H1 (cell line): ENCODE data around the gene TBC1D23. TPM values are rescaled to one million over a fixed set of nuclear protein-coding genes. Genes with fewer than 3 reads are reported as not detected.

ENCODE experiments used
- CTCF ChIA-PET: fragments of 300-600 bp; sonication (Branson Sonifier 250); formaldehyde crosslinking; loops from one replicate; lab custom pipeline; 2021; ENCODE audit not compliant: partially characterized antibody; lab: Charles Lee
- POLR2A ChIA-PET: fragments of 300-600 bp; sonication (Branson Sonifier 250); formaldehyde crosslinking; loops from one replicate; lab custom pipeline; 2021; ENCODE audit warnings: inconsistent platforms; ENCODE audit not compliant: partially characterized antibody; lab: Charles Lee
- DNase-seq, 2 experiments: peaks; one replicate each; pipeline versions ENCODE4 v3.0.0 to v3.0.0-alpha.2; 2010 to 2022; ENCODE audit warnings: low spot score in 2 of 2, low read depth in 1 of 2, mixed read lengths in 1 of 2
- FAIRE-seq: peaks from 2 replicates; lab custom pipeline; 2011; peaks lifted over from hg19 to GRCh38; lab: Jason Lieb, UNC
- H2AFZ ChIP-seq: 2 replicates; pipeline ENCODE4 v1.8.1; 2012; ENCODE audit warnings: low read length, inconsistent platforms
- H2AK5ac ChIP-seq: 2 replicates; pipeline ENCODE4 v1.6.1; 2013; ENCODE audit warnings: low read depth, low read length
- H2BK120ac ChIP-seq: replicated peaks from 2 replicates; pipeline ENCODE3; 2013; ENCODE audit warnings: low read depth, low read length, inconsistent platforms
- H2BK12ac ChIP-seq: 2 replicates; pipeline ENCODE4 v1.6.1; 2013; ENCODE audit warnings: low read depth, low read length
- H2BK15ac ChIP-seq: 2 replicates; pipeline ENCODE4 v1.6.1; 2013; ENCODE audit warnings: low read length
- H2BK20ac ChIP-seq: 2 replicates; pipeline ENCODE4 v1.6.1; 2013; ENCODE audit warnings: low read length
- H2BK5ac ChIP-seq: 2 replicates; pipeline ENCODE4 v1.6.1; 2013; ENCODE audit warnings: low read depth, low read length
- H3K14ac ChIP-seq: 2 replicates; pipeline ENCODE4 v1.6.1; 2013; ENCODE audit warnings: inconsistent platforms; ENCODE audit not compliant: insufficient read length
- H3K18ac ChIP-seq: 2 replicates; pipeline ENCODE4 v1.6.1; 2013; ENCODE audit warnings: low read length; ENCODE audit errors: extremely low read depth
- H3K23ac ChIP-seq: 2 replicates; pipeline ENCODE4 v1.6.1; 2013; ENCODE audit warnings: inconsistent platforms; ENCODE audit not compliant: insufficient read length
- H3K23me2 ChIP-seq: 2 replicates; pipeline ENCODE4 v1.6.1; 2013; ENCODE audit warnings: low read depth, low read length
- H3K27ac ChIP-seq: 2 replicates; pipeline ENCODE4 v1.6.1; 2011; ENCODE audit warnings: low read depth, low read length, inconsistent platforms
- H3K27me3 ChIP-seq, 4 experiments: replicated peaks in 1 of 4; 1 replicate in 1 of 4; 2 replicates in 3 of 4; pipeline versions ENCODE4 v1.6.1 to v1.8.1; 2011 to 2013; ENCODE audit warnings: low read length in 3 of 4, mild to moderate bottlenecking in 3 of 4, inconsistent platforms in 2 of 4, mixed read lengths in 2 of 4, moderate library complexity in 1 of 4; ENCODE audit not compliant: control insufficient read depth in 3 of 4, insufficient read depth in 3 of 4; ENCODE audit errors: extremely low read depth in 1 of 4
- H3K36me3 ChIP-seq, 4 experiments: 2 replicates each; pipeline versions ENCODE4 v1.6.1 to v1.8.1; 2011 to 2013; ENCODE audit warnings: mild to moderate bottlenecking in 4 of 4, low read length in 3 of 4, moderate library complexity in 2 of 4, control low read depth in 1 of 4, inconsistent platforms in 1 of 4; ENCODE audit not compliant: insufficient read depth in 4 of 4, control insufficient read depth in 2 of 4
- H3K4ac ChIP-seq: replicated peaks from 2 replicates; pipeline ENCODE3; 2013; ENCODE audit warnings: low read length, low read depth, mixed read lengths, inconsistent platforms; ENCODE audit not compliant: insufficient read length
- H3K4me1 ChIP-seq, 4 experiments: replicated peaks in 1 of 4; 1 replicate in 1 of 4; 2 replicates in 3 of 4; pipeline versions ENCODE4 v1.6.1 to v1.8.1; 2011 to 2013; ENCODE audit warnings: low read length in 3 of 4, inconsistent platforms in 2 of 4, mixed read lengths in 1 of 4; ENCODE audit not compliant: insufficient read depth in 4 of 4, control insufficient read depth in 3 of 4
- H3K4me2 ChIP-seq, 2 experiments: 2 replicates each; pipeline versions ENCODE4 v1.6.1 to v1.8.1; 2011 to 2013; ENCODE audit warnings: low read depth in 2 of 2, low read length in 2 of 2, control low read depth in 1 of 2, inconsistent platforms in 1 of 2, mild to moderate bottlenecking in 1 of 2; ENCODE audit not compliant: insufficient read depth in 1 of 2
- H3K4me3 ChIP-seq, 4 experiments: fragments of 200-600, 300-600 bp in 1 of 4; sonication (generic), shearing (Covaris generic), sonication (Bioruptor Twin) in 1 of 4; 2 replicates each; pipeline versions ENCODE4 v1.5.1 to v1.8.1; 2011 to 2016; ENCODE audit warnings: low read length in 4 of 4, low read depth in 3 of 4, control low read depth in 2 of 4, inconsistent platforms in 2 of 4, mild to moderate bottlenecking in 2 of 4, mixed read lengths in 1 of 4, moderate library complexity in 1 of 4; ENCODE audit not compliant: insufficient read depth in 2 of 4; ENCODE audit errors: extremely low read depth in 1 of 4
- H3K56ac ChIP-seq: replicated peaks from 2 replicates; pipeline ENCODE3; 2013; ENCODE audit warnings: low read depth, mild to moderate bottlenecking, mixed read lengths, low read length, inconsistent platforms; ENCODE audit not compliant: insufficient read length
- H3K79me1 ChIP-seq: 2 replicates; pipeline ENCODE4 v1.6.1; 2013; ENCODE audit warnings: low read depth, low read length, control low read depth
- H3K79me2 ChIP-seq, 2 experiments: 2 replicates each; pipeline versions ENCODE4 v1.6.1 to v1.8.1; 2012 to 2013; ENCODE audit warnings: low read length in 2 of 2, mild to moderate bottlenecking in 2 of 2, inconsistent platforms in 1 of 2; ENCODE audit not compliant: insufficient read depth in 2 of 2, control insufficient read depth in 1 of 2
- H3K9ac ChIP-seq, 4 experiments: replicated peaks in 1 of 4; 1 replicate in 1 of 4; 2 replicates in 3 of 4; pipeline versions ENCODE4 v1.6.1 to v1.8.1; 2011 to 2013; ENCODE audit warnings: low read depth in 3 of 4, low read length in 3 of 4, control low read depth in 2 of 4, mild to moderate bottlenecking in 2 of 4, moderate library complexity in 2 of 4, inconsistent platforms in 1 of 4; ENCODE audit errors: extremely low read depth in 1 of 4
- H3K9me3 ChIP-seq, 2 experiments: 2 replicates each; pipeline versions ENCODE4 v1.6.1 to v1.8.1; 2012 to 2013; ENCODE audit warnings: mild to moderate bottlenecking in 2 of 2, moderate library complexity in 2 of 2, control low read depth in 1 of 2, inconsistent platforms in 1 of 2, low read depth in 1 of 2, low read length in 1 of 2, mixed read lengths in 1 of 2; ENCODE audit not compliant: insufficient read depth in 2 of 2
- H4K20me1 ChIP-seq, 2 experiments: replicated peaks in 1 of 2; 2 replicates each; pipeline versions ENCODE3 to v1.8.1; 2011 to 2013; ENCODE audit warnings: inconsistent platforms in 2 of 2, low read length in 2 of 2, mild to moderate bottlenecking in 1 of 2; ENCODE audit not compliant: insufficient read depth in 2 of 2, control insufficient read depth in 1 of 2
- H4K5ac ChIP-seq: 2 replicates; pipeline ENCODE4 v1.6.1; 2013; ENCODE audit warnings: low read length, low read depth, mixed read lengths, inconsistent platforms; ENCODE audit not compliant: insufficient read length
- H4K8ac ChIP-seq: 2 replicates; pipeline ENCODE4 v1.8.0; 2013; ENCODE audit warnings: mild to moderate bottlenecking, moderate library complexity, low read length, inconsistent platforms; ENCODE audit not compliant: insufficient read depth; ENCODE audit errors: extremely low read depth
- H4K91ac ChIP-seq: replicated peaks from 2 replicates; pipeline ENCODE3; 2013; ENCODE audit warnings: low read length, mixed read lengths, inconsistent platforms; ENCODE audit not compliant: insufficient read length
- E2F6 ChIP-seq: IDR thresholded peaks from 2 replicates; pipeline ENCODE4 v1.6.1; 2012; ENCODE audit warnings: inconsistent platforms
- HDAC2 ChIP-seq, 2 experiments: fragments of 300-600 bp in 1 of 2; sonication (generic) in 1 of 2; IDR thresholded peaks; 2 replicates each; pipeline ENCODE4 v1.6.1; 2011 to 2012; ENCODE audit warnings: low read depth in 2 of 2, low read length in 2 of 2, mild to moderate bottlenecking in 2 of 2, moderate library complexity in 2 of 2, borderline replicate concordance in 1 of 2, inconsistent platforms in 1 of 2
- RFX5 ChIP-seq: IDR thresholded peaks from 2 replicates; pipeline ENCODE4 v1.6.1; 2011; ENCODE audit warnings: low read depth, low read length, improper control_type of control experiment, borderline replicate concordance
- SP2 ChIP-seq: IDR thresholded peaks from 2 replicates; pipeline ENCODE4 v1.6.1; 2012; ENCODE audit warnings: mild to moderate bottlenecking, low read length, inconsistent platforms
- TAF1 ChIP-seq: IDR thresholded peaks from 2 replicates; pipeline ENCODE4 v1.6.1; 2011; ENCODE audit warnings: mild to moderate bottlenecking, low read depth, low read length
- polyA plus RNA-seq, 7 experiments: library from polyadenylated mRNA; depleted of rRNA in 3 of 7; stranded (reverse) in 5 of 7; unstranded in 2 of 7; fragments of >200 nt in 5 of 7; fragments of 200-250 nt in 2 of 7; gene quantifications; 1 replicate in 5 of 7; 2 replicates in 1 of 7; 4 replicates in 1 of 7; pipeline versions ENCODE4 v1.2.1 to v1.2.3, GENCODE V29; 2011 to 2013; ENCODE audit warnings: missing spikeins in 2 of 7, mixed read lengths in 2 of 7
- total RNA-seq: library from RNA; stranded (reverse); fragmentation: NEBNext Ultra II Directional; extraction: Animal tissue kit (Norgen Biotek cat#: 25700); gene quantifications from 2 replicates; pipeline ENCODE4 v1.2.1, GENCODE V29; 2021

Gene TBC1D23
- total and polyA plus RNA-seq, 2 of the 8 experiments (the other 6 are each of a cell fraction or from before 2014, with no cell fraction given) = 6.4 to 29.3 TPM

- POLR2A ChIA-PET = interaction anchor here (0.6 kb wide), 1 partner anchor 17 kb away, joined by 4 read pairs; no protein-coding TSS in a partner anchor
- Histone ChIP-seq H3K23ac (no peak overlapping the region), H3K18ac (no peak overlapping the region), H3K27me3 (no peaks in the 10 kb centered on the region), H3K4me1 (peaks cover 0 to 4% (median 2%) of the 10 kb centered on the region in 4 experiments; a peak in 3 of 7 replicates), H3K27ac (no peak overlapping the region), H2BK120ac (no peak overlapping the region), H3K79me1 (0 out of 2 replicates have a peak, but pooled peaks cover 3% of the 10 kb centered on the region), H3K23me2 (peaks cover 5% of the 10 kb centered on the region), H3K79me2 (peaks cover 0 to 7% of the 10 kb centered on the region in 2 experiments; a peak in 3 of 4 replicates), H2BK12ac (no peak overlapping the region), H3K4me2 (no peak overlapping the region), H4K91ac (no peak overlapping the region), H4K5ac (no peak overlapping the region), H3K14ac (no peak overlapping the region), H4K20me1 (no peaks in the 10 kb centered on the region), H3K4ac (no peak overlapping the region), H3K56ac (no peak overlapping the region)
- CTCF ChIA-PET = interaction anchor here (0.6 to 2.2 kb wide), 7 partner anchors 27 to 428 kb away, joined by 3 to 13 read pairs (median 4); no protein-coding TSS in a partner anchor
- TF ChIP-seq E2F6 = no peak
- no peak for TF ChIP-seq SP2
- TF ChIP-seq TAF1 = no peak
- no peak for TF ChIP-seq RFX5
- TF ChIP-seq HDAC2 (IDR thresholded peaks at IDR 0.05; ENCODE audit: borderline replicate concordance in 1 of 2, low read depth in 2 of 2, low read length in 2 of 2) = no peak
- TF ChIP-seq, all 59 proteins: peak for 0
- Histone ChIP-seq H3K9ac (no peak overlapping the region), H3K36me3 (no peaks in the 10 kb centered on the region), H2AK5ac (no peak overlapping the region), H2BK5ac (no peak overlapping the region), H2BK15ac (no peak overlapping the region), H4K8ac (no peak overlapping the region), H3K4me3 (no peak overlapping the region), H3K9me3 (no peaks in the 10 kb centered on the region), H2BK20ac (no peak overlapping the region), H2AFZ (no peak overlapping the region)
- DNase-seq (no peak), FAIRE-seq (no peak)
Observed at GRCh38 chr3:100256731-100257151, 4.1 kb upstream of the TBC1D23 start.
